HS-27A (cell line): ENCODE results near the gene GRID1.

Experiments
- DNase-seq: peaks from one replicate; pipeline ENCODE4 v3.0.0-alpha.2; 2012; ENCODE audit warnings: low read depth, missing footprints

Gene GRID1

DNA sequence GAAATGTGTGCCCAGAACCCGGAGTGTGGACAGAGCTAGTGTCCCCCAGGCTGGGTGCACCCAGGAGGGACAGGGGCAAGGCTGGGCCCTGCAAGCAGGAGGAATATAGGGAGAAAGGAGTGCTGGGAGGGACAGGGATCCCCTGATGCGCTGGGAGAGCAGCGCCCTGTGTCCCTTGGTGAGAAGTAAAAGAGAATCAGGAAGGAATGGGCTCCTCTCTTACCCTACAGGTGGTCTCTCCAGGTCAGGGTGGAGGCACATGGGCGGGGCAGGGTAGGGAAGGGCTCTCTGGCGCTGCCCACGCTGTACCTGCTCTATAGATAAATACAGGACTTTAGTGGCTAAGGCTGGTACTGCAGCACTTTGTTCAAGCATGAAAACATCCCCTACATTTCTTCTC, 753.8 kb downstream of the GRID1 start:
- DNase-seq = no peak

DNA sequence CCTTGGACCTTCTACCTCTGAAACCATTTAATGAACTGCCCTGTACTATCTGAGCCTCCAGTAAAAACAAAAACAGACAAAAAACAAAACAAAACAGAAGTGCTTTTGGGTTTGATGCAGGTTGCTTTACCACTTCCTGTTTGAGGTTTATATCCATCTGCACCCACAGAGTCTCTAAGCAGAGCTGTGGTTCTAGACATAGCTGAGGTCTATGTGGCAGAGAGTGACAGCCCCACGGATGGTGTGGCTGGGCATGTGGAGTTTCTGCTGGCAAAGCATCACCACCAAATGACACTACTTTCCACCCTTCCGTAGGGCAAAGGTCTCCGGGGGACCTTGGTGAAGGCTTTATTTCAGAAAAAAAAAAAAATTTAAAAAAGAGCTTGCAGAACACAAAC, 754.2 kb downstream of the GRID1 start:
- DNase-seq = no peak

DNA sequence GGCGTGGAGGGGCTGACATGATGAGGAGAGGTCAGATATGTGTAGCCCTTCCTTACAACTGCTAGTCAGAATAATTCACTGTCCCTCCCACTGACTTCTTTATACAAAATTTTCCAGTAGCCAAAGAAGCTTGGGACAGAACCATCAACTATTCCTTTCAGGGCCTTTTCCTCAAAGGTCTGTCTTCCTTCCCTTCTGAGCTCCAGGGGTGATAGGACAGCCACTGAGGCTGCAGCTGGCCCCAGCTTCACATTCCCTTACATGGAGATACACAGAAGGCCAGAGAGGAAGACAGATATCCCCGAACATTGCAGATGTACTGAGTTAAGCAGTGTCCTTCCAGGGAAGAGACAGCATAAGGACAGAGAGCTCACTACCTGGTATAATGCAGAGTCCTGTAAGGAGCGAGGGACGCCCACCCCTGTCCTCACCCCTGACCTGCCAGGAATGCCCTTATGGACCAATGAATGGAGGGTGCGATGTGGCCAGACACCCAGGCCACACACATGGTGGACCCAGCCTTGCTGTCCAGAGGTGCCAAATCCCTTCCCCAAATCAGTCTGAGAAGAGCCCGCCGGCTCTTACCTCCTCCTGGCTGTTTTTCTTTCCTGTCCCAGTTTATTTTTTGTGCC, 754.7 kb downstream of the GRID1 start:
- no peak for DNase-seq

DNA sequence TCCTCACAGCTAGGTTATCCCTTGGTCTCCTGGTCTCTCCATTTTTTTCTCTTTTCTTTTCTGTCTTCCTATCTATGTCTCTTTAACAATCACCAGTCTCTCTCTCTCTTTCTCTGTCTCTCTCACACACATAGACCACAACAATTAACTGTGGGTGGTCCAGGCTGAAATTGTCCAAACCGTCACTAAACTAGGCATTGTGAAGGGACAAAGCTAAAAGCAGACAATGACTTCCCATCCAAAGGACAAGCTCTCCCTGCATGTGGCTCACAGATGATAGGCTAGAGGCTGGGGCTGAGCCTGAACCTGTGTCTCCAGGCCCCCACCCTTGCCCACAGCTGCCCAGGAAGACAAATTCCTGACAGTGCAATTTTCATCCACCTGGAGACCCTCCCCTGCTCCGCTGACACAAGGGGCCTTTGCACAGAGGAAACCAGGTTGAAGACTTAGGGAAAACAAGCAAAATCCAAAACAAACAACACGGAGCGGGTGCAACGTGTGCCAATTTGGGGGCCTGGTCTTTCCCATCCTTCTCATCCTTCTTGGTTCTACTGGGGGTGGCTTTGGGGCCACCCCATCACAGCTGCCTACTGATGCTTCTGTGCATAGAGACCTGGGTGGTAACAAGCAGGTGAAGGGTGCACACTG, 755.4 kb downstream of the GRID1 start:
- DNase-seq = no peak

DNA sequence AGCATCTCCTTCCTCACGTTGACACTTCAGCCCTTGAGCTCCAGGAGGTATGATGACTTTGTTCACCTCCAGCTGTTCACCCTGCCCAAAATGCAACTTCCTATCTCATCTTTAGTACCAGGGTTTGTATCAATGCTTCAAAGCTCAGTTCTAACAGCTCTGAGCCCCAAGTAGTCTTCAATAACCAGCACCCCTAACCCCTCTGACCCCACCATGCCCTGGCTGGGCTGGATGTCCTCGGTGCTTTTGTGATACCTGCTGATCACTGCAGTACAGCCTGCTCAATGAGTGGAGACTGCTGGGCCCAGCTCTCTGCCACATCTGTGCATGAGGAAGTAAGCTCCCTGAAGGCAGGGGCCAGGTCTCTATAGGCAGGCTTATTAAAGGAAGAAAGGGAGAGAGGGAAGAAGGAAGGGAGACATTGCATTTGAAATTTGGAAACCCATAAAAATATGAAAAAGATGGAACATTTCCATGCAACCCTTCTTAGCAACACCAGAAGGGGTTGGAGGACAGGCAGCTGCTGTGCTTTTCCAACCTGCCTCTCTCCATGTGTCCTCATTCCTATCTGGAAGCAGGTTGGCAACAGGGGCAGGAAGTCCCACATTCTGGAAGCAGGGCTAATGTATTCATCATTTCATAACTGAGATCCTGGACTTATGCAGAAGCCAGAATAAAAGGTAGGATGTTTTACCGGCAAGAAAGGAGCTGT, 756.1 kb downstream of the GRID1 start:
- DNase-seq = no peak

DNA sequence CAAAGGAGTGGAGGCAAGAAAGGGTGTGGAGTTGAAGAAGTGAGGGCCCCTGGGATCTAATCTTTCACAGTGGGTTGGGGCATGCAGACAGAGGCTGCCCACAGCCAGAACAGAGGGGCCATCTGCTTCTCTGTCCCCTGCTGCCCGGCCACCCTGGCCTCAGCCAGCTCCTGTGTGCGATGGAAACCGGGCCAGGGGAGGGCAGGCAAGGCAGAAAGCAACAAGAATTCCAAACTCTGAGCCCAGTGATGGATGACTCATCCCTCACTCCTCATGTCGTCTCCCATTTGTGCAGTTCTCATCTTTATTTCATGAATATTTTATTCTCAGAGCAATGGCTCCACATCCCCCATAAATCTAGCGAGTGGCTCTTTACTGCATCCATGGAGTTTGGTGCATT, 757.1 kb downstream of the GRID1 start:
- DNase-seq = no peak

DNA sequence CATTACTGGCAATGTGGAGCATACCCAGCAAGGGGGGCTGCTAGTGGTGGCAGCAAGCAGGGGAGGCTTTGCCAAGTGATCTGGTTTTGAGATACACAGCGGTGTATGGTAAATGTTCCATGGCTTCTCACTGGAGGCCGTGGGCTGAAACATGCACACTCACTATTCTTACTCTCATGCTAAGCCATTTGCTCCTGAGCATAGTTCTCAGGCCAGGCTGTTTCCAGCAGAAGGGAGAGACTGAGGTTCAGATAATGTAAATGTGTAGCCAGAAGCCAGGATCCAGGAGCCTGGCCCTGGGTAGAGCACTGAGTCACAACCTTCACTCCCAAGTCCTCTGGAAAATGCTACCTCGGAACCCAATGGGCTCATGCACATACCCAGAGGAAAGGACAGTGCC, 757.9 kb downstream of the GRID1 start:
- DNase-seq = no peak

DNA sequence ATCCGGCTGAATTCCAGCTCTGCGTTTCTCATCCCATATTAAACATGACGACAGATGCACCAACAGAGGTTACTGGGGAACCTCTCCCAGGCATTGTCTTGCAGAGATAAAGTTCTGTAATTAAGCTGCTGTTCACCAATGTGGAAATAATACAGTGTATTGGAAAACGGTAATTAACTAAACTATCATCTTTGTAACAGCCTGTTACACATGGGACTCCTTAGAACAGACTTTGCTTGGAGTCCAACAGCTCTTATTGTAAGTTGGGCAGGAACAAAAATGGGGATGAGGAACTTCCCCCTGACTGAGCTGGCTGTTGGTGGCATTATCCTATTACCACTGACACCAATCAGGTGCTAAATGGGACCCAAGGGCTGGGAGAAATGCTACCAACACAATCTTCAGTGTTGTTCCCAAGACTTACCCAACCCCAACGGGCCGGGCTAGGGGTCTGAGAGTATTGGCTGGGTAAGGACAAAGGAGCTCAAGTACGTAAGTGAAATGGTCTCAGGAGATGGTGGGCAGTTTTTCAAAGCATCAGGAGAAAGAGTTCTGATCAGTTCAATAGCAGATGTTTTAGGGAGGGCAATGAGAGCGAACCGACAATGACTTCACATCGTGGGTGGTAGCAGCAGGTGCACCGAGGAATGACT, 759.4 kb downstream of the GRID1 start:
- no peak for DNase-seq

DNA sequence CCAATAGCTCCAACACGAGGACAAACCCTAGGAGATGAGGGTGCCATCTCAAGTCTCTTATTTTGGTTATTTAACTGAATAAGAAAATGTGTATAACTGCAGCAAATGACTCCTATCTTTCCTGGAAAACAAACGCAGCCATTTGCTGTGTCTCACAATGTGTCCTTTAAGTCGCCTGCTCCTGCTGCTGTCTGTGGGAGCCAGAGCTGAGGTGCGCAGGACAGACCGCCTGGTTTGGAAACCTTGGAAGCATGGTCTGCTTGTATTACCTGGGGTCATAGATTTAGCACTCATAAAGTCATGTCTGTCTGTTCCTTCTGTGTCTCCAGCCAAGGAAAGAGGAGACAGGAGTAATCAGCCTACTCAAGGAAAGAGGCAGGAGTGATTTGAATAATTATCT, 760.2 kb downstream of the GRID1 start:
- no peak for DNase-seq

DNA sequence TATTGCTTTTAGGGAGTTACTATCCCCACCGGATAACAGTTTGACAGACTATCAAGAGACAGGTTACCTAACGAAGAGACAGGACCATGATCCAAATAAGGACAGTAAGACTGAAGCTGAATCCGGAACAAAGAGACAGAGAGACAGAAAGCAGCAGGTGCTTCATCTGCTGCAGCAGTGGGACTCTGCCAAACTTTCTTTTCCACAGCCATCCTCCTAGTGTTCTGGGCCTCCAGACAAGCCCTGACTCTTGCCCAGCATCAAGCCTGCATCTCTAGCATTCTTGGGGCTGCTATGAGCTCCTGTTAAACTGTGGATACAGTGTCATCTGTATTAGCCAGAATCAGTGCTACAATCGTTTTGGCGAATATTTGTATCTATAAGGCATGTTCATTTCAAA, 761.7 kb downstream of the GRID1 start:
- no peak for DNase-seq

DNA sequence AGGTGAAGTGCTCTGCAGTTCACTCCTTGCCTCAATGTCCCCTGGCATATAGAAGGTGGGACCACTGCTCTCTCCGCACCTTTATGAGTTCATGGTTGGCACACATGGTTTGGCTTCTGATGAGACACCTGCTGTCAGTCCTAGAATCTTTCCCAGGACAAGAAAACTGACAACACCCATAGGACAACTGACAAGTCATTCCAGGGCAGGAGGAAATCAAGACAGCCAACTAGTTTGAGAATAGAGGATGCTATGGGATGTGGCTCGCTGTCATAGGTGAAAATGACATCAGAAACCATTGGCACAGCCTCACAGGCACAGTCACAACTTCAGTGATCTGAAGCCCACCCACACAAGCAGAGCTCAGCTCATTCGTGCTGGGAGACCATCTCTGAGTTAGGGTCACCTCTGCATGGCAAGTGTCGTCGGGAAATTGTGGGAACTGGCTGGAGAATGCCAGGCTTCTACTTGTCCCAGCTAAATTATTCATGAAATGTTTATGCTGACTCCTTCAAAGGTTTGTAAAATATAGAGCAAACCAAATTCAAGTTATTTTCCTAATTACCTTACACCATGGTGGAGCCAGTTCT, 762.4 kb downstream of the GRID1 start:
- DNase-seq = no peak

DNA sequence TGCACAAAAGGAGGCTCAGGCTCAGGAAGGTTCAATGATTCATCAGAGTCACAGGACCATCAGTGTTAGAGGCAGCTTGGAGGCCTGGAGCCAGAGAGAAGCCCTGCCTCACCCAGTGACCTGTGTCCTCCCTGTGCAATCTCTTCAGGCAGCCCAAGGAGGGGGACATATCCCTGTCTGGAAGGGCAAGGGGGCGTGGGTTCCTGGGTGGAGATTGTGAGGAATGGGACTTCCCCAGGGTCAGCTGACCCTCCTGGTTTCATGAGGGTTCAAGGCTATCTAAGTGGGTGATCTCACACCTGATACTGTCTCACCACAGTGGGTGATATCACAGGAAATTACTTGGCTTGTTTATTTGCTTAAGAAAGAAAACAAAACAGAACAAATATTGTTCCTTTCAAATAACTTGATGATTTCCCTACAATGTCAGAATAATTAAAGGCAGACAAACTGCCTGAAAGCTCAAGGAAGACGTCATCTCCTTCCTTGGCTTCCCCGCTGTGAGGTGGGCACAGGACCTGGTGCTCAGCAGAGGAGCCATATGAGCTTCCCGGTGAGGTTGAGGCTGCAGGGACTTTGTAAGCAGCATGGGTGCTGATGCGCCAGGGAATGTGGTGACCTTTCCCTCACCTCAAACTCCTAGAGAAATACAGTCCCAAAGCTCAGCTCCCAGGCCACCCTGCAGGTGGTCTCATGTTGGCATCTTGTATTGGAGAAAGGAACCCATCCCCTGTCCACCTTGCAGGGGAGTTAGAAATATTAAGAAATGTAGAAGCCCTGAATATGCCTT, 763.2 kb downstream of the GRID1 start:
- no peak for DNase-seq

DNA sequence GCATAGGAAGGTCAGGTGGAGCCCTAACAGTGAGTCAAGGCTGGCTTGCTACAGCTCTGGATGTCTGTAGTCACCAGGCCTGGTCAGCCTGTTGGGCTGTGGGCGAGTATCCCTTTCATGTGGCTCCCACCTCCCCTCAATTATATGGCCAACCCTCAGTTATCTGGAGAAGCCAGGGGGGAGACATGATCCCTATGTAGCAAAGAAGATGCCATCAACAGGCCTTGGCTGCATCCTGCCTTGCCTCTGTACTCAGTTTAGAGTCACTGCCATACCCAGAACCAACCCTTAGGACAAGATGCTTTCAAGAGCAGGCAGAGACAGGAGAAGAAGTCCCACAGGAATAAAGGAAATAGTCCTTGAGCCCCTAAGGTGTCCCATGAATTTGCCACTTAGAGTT, 763.9 kb downstream of the GRID1 start:
- DNase-seq = no peak

DNA sequence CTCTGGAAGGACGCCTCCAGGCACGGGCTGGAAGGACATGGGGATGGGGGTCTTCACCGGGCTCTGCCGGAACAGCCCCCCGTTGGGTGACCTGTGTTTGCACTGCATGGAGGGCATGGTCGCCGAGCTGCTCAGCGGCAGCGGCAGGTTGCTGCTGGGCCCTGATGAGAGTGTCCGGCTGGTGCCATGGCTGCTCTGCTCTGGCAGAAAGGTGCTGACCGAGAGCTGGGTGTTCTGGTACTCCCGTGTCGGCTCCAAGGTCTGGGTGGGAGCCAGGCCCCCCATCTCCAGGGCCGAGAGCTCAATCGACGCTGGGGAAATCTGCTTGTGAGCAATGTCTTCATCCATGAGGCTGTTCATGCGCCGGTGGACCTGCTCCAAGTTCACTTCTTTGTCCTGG, 764.3 kb downstream of the GRID1 start:
- no peak for DNase-seq

DNA sequence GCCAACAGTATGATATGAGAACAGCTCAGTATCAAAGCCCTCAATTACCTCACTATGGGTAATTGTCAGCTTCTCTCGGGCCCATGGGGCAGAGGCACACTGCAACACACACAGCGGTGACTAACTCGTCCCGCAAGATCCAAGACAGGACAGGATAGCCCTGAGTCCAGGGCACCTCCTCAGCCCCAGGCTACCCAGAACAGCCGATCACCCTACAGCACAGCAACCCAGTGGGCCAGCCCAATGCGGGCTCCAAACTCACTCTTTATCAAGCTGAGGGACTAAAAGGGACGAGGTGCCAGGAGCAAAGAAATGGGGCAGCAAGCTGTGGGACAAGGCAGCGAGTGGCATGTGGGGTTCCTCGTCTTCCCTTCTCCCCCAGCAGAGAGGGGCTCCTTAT, 765.1 kb downstream of the GRID1 start:
- no peak for DNase-seq

DNA sequence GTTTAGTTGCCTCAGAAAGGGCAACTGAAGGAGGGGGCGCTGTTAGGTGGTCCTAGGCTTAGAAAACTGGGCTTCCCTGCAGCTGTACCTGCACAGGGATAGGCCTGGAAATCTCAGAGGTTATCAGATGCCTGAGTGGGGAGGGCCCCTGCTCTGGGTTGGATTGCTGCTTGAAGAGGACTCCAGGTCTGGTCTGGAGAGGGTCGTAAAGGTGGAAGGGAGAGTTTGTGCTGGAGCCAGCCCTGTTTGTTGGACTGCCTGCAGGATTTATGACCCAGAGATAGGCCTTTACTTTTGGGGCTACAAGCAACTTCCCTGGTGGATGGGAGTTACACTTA, 765.9 kb downstream of the GRID1 start:
- DNase-seq = no peak

DNA sequence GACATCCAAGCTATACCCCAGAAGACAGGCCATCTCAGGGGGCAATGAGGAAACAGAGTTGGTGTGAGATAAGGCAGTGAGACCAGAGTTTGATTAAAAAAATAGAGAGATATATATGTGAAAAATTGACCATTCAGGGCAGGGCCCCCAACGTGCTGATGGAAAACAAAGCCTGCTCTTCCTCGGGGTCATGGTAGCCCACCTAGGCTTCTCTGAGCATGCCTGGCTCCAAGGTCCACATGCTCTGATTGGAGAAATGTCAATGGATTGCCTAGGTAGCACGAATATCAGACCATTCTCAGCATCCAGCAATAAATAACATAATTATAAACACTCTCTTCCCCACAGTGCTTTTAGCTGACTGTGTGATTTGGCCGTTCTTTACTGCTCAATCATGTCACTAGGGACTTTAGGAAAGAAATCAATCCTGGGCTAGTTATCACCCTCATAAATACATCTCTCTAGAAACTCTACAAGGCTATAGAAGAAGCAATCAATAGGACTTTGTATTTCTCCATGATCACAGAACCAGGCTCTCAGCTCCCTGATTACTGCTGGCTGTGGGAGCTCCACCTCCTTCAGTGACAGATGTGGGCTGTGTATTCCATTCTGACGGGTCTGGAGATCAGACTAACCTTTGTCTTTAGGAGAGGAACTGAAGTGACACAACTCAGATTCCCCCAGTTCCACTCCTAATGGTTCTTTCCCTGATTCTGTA, 766.4 kb downstream of the GRID1 start:
- DNase-seq = no peak

DNA sequence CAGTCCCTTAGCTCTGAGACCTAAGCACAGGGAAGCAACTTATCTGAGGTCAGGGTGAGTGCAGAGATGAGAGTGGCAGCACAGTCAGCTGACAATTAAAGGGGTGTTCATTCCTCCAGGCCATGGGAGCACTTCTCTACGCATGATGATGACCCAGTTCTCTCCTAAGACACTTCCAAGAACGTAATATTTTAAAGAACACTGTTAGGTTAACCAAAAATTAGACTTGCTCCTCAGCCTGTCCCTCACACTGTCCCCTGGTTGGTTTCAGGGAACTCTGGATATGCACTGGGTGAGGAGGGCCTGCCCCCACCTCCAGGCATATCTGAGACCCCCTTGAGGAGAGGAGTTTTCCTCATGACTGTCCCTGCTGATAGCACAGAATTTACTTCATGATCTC, 767.5 kb downstream of the GRID1 start:
- no peak for DNase-seq

DNA sequence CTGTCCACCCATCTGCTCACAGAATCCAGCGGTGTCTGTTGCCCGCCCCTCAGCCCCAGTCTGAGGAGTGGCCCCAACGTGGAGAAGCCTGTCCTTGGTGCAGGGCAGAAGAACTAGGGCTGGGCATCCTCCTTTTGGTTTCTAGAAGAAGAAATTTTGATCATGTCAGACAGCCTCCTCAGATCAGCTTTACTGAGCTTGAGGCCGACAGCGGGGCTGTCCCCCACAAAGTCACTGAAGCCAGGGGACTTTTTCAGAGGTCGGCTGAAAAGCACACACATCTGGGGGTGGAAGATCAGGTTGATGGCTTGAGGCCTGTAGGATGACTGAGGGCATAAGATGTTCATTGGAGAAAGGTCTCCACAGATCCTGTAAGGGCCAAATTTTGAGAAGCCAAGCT, 767.9 kb downstream of the GRID1 start:
- no peak for DNase-seq

DNA sequence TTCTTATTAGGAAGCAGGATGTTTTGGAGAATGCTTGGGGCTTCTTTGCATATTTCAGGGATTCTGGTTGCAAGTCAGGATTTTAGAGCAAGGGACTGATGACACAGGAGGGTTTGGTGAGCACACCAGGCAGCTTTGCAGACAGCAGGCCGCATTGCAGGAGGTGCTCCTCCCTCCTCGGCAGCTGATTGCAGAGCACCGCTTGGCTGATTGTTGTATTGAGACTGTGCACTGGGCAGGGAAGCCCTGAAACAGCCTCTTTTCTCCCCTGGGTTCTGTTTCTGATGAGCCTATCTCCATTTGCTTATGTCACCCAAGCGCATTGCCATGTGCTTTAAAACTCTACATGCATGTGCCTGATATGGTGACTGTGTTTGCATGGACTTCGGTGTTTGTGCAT, 769.6 kb downstream of the GRID1 start:
- DNase-seq = no peak

DNA sequence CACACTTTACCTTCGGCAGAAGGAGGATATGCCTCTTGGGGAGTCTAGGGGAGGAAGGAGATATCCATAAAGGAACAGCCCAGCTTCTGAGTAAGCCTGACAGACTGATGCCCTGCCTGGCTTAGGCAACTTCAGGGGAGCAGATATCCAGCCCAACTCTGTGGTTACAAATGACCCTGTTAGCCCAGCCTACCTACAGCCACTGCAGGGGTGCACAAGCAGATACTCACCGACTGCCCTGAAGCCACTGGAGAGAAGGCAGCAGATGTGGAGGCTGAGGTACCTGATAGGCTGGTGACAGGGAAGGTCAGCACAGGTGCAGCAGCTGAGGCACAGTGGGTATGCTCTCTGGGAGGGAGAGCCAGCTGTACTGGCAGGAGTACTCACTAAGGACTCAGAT, 770.2 kb downstream of the GRID1 start:
- no peak for DNase-seq
